Measurements from ENCODE around the gene CDH16. TPM values are rescaled to one million over a fixed set of nuclear protein-coding genes. Genes with fewer than 3 reads are reported as not detected.

CDH16 gene
- total and polyA plus RNA-seq, 11 donors: 0.08 to 1.6 (median 0.17) TPM; not detected in 5

- 80 to 86% (median 83%) methylated on average over 4 of the region's 4 CpGs for WGBS, 4 donors
- Histone ChIP-seq H3K27ac (no peak overlapping the region), H3K27me3 (peaks cover 0 to 35% (median 0%) of the 10 kb centered on the region in 9 donors), H3K4me3 (no peak overlapping the region), H3K4me1 (peaks cover 0 to 22% (median 9%) of the 10 kb centered on the region in 12 donors), H3K9me3 (peaks cover 0 to 6% (median 0%) of the 10 kb centered on the region in 12 donors), H3K36me3 (no peaks in the 10 kb centered on the region)
- intact Hi-C loops (cut with DNase I): loop anchor here in 1 of 10 donors (5.0 kb wide), 1 partner anchor 54 kb away; no protein-coding TSS in a partner anchor
- DNase-seq: no peak
- TF ChIP-seq CTCF (IDR thresholded peaks at IDR 0.05): no peak
- no peak for TF ChIP-seq POLR2A (IDR thresholded peaks at IDR 0.05)
- ATAC-seq: no peak
Measured at GRCh38 chr16:66950971-66951790, 32.5 kb upstream of the CDH16 start.

GRCh38 chr16:66950437-66950836 is 31.8 kb upstream of the CDH16 start:
- Histone ChIP-seq H3K4me3 (no peak overlapping the region), H3K27ac (no peak overlapping the region), H3K4me1 (peaks cover 0 to 22% (median 9%) of the 10 kb centered on the region in 12 donors), H3K36me3 (no peaks in the 10 kb centered on the region), H3K27me3 (peaks cover 0 to 35% (median 0%) of the 10 kb centered on the region in 9 donors), H3K9me3 (peaks cover 0 to 6% (median 0%) of the 10 kb centered on the region in 12 donors)
- intact Hi-C loops (cut with DNase I): loop anchor here in 1 of 10 donors (5.0 kb wide), 1 partner anchor 53 kb away; no protein-coding TSS in a partner anchor
- DNase-seq (no peak), ATAC-seq (no peak)
- 78 to 92% (median 84%) methylated on average over 2 of the region's 2 CpGs for WGBS, 4 donors
- TF ChIP-seq POLR2A (IDR thresholded peaks at IDR 0.05) (no peak), CTCF (IDR thresholded peaks at IDR 0.05) (no peak)

- no peak for DNase-seq
- H3K9me3 ChIP-seq: peaks cover 0 to 6% (median 0%) of the 10 kb centered on the region in 12 donors
- intact Hi-C loops (cut with DNase I): loop anchor here in 1 of 10 donors (10.0 kb wide), 1 partner anchor 55 kb away; no protein-coding TSS in a partner anchor
- no peak for ATAC-seq
- peaks cover 0 to 1% (median 0%) of the 10 kb centered on the region in 9 donors for H3K36me3 ChIP-seq
- H3K27ac ChIP-seq: no peak overlapping the region
- H3K4me3 ChIP-seq: no peak overlapping the region
- no peak for TF ChIP-seq CTCF (IDR thresholded peaks at IDR 0.05)
- TF ChIP-seq POLR2A (IDR thresholded peaks at IDR 0.05): no peak
- 62 to 72% (median 68%) methylated on average over 6 of the region's 6 CpGs for WGBS, 4 donors
- H3K4me1 ChIP-seq: peaks cover 0 to 22% (median 9%) of the 10 kb centered on the region in 12 donors
- peaks cover 0 to 35% (median 0%) of the 10 kb centered on the region in 9 donors for H3K27me3 ChIP-seq
Measured at GRCh38 chr16:66949472-66949871, 30.8 kb upstream of the CDH16 start.

- WGBS, 4 donors: 9 to 38% (median 25%) methylated on average over 17 to 21 of the region's 21 CpGs
- intact Hi-C loops (cut with DNase I): loop anchor here in 1 of 10 donors (10.0 kb wide), 1 partner anchor 54 kb away; no protein-coding TSS in a partner anchor
- no peak for TF ChIP-seq CTCF (IDR thresholded peaks at IDR 0.05)
- no peak for TF ChIP-seq POLR2A (IDR thresholded peaks at IDR 0.05)
- H3K4me1 ChIP-seq: peaks cover 0 to 22% (median 9%) of the 10 kb centered on the region in 12 donors
- H3K27me3 ChIP-seq: peaks cover 0 to 35% (median 0%) of the 10 kb centered on the region in 9 donors
- no peak for DNase-seq
- peaks cover 0 to 8% (median 3%) of the 10 kb centered on the region in 9 donors for H3K36me3 ChIP-seq
- peak overlapping the region in 11 of 12 donors; percentile 19 to 62 (median 53) for H3K4me3 ChIP-seq
- peak in 2 of 4 donors; percentile 2 to 6 for ATAC-seq
- H3K27ac ChIP-seq: no peak overlapping the region
- H3K9me3 ChIP-seq: peaks cover 0 to 6% (median 0%) of the 10 kb centered on the region in 12 donors
Measured at GRCh38 chr16:66948837-66949225, 30.1 kb upstream of the CDH16 start.

All from heart left ventricle (tissue), 16 donors.